ENCODE data around the gene HP1BP3. TPM values are rescaled to one million over a fixed set of nuclear protein-coding genes. Genes with fewer than 3 reads are reported as not detected.

HP1BP3 gene
- total RNA-seq, 3 donors from 2014 or later (not counting 1 experiment from before 2014, with no cell fraction given): 243 to 296 (median 274) TPM

DNA sequence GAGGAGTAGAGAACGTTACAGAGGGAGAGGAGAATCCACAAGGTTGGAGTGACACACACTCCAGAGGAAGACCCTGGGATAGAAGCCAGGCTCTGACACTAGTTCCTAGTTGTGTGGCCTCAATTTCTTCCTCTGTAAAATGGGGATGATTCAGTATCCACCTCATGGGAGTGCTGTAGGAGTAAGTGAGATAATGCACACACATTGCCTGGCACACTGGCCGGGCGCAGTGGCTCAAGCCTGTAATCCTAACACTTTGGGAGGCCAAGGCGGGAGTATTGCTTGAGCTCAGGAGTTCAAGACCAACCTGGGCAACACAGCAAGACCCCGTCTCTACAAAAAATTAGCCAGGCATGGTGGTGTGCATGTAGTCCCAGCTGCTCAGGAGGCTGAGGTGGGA lies 78.2 kb downstream of the HP1BP3 start:
- H3K4me1 ChIP-seq (ENCODE audit: control insufficient read depth, insufficient read depth, low read length): no peaks in the 10 kb centered on the region
- Mint-ChIP-seq H3K36me3 (no peaks in the 10 kb centered on the region), H3K9me3 (no peaks in the 10 kb centered on the region), H3K4me1 (no peaks in the 10 kb centered on the region), H3K27me3 (ENCODE audit: low read depth in 2 of 2) (no peaks in the 10 kb centered on the region), H3K27ac (no peak overlapping the region), H3K4me3 (no peak overlapping the region)
- H3K9me3 ChIP-seq (ENCODE audit: control insufficient read depth, insufficient read depth, low read length): no peaks in the 10 kb centered on the region
- no peaks in the 10 kb centered on the region for H3K27me3 ChIP-seq (ENCODE audit: control insufficient read depth, insufficient read depth, low read length)
- DNase-seq (no peak), ATAC-seq (no peak)
- no peaks in the 10 kb centered on the region for H3K36me3 ChIP-seq (ENCODE audit: control insufficient read depth, insufficient read depth, low read length)
- intact Hi-C loops (cut with micrococcal nuclease): no loop called here
- no peak overlapping the region for H3K4me3 ChIP-seq (ENCODE audit: low read length)
- 80% methylated on average over 5 of the region's 5 CpGs for WGBS (ENCODE audit: insufficient coverage)
- TF ChIP-seq, protein P1, sequence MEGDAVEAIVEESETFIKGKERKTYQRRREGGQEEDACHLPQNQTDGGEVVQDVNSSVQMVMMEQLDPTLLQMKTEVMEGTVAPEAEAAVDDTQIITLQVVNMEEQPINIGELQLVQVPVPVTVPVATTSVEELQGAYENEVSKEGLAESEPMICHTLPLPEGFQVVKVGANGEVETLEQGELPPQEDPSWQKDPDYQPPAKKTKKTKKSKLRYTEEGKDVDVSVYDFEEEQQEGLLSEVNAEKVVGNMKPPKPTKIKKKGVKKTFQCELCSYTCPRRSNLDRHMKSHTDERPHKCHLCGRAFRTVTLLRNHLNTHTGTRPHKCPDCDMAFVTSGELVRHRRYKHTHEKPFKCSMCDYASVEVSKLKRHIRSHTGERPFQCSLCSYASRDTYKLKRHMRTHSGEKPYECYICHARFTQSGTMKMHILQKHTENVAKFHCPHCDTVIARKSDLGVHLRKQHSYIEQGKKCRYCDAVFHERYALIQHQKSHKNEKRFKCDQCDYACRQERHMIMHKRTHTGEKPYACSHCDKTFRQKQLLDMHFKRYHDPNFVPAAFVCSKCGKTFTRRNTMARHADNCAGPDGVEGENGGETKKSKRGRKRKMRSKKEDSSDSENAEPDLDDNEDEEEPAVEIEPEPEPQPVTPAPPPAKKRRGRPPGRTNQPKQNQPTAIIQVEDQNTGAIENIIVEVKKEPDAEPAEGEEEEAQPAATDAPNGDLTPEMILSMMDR (IDR thresholded peaks at IDR 0.05): no peak
- no peak overlapping the region for H3K27ac ChIP-seq (ENCODE audit: low read length)

DNA sequence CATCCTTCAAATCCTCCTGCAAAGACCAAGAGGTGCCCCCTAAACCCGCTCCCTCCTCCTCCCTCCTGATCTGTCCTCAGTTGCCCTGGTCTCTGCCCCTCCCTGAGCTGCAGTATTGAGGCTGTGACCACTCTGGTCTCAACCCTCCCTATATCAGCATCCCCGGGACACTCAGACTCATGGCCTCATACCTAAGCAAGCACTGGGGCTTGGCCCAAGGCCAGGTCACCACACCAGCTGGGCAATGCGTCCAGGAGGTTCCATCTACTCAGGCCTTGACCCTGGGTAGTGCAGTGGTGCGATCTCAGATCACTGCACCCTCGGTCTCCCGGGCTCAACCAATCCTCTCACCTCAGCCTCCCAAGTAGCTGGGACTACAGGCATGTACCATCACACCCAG lies 79.0 kb downstream of the HP1BP3 start:
- peaks cover 0 to 2% of the 10 kb centered on the region in 2 donors for H3K27me3 Mint-ChIP-seq (ENCODE audit: low read depth in 2 of 2)
- Histone ChIP-seq H3K36me3 (ENCODE audit: control insufficient read depth, insufficient read depth, low read length) (no peaks in the 10 kb centered on the region), H3K9me3 (ENCODE audit: control insufficient read depth, insufficient read depth, low read length) (no peaks in the 10 kb centered on the region), H3K4me3 (ENCODE audit: low read length) (no peak overlapping the region), H3K27me3 (ENCODE audit: control insufficient read depth, insufficient read depth, low read length) (no peaks in the 10 kb centered on the region), H3K27ac (ENCODE audit: low read length) (no peak overlapping the region), H3K4me1 (ENCODE audit: control insufficient read depth, insufficient read depth, low read length) (no peaks in the 10 kb centered on the region)
- no peak overlapping the region for H3K4me3 Mint-ChIP-seq
- H3K36me3 Mint-ChIP-seq: no peaks in the 10 kb centered on the region
- DNase-seq (no peak), ATAC-seq (no peak)
- 85% methylated on average over 6 of the region's 6 CpGs for WGBS (ENCODE audit: insufficient coverage)
- no peaks in the 10 kb centered on the region for H3K4me1 Mint-ChIP-seq
- no peaks in the 10 kb centered on the region for H3K9me3 Mint-ChIP-seq
- intact Hi-C loops (cut with micrococcal nuclease): no loop called here
- TF ChIP-seq, protein P1 (IDR thresholded peaks at IDR 0.05): no peak
- no peak overlapping the region for H3K27ac Mint-ChIP-seq

DNA sequence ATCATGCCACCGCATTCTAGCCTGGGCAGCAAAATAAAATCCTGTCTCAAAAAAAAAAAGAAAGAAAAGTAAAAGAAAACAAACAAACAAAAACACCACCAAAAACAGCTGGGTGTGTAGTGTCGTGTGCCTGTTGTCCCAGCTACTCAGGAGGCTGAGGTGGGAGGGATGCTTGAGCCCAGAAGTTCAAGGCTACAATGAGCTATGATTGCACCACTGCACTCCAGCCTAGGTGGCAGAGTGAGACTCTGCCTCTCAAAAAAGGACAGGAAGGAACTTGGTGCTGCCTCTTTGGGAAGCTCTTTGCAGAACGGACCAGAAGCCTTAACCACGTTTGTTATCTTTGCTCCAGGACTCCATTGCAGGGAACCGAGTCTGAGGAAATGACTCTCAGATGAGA lies 80.3 kb downstream of the HP1BP3 start:
- Histone ChIP-seq H3K4me1 (ENCODE audit: control insufficient read depth, insufficient read depth, low read length) (no peaks in the 10 kb centered on the region), H3K27ac (ENCODE audit: low read length) (no peak overlapping the region), H3K36me3 (ENCODE audit: control insufficient read depth, insufficient read depth, low read length) (no peaks in the 10 kb centered on the region), H3K9me3 (ENCODE audit: control insufficient read depth, insufficient read depth, low read length) (no peaks in the 10 kb centered on the region), H3K27me3 (ENCODE audit: control insufficient read depth, insufficient read depth, low read length) (no peaks in the 10 kb centered on the region), H3K4me3 (ENCODE audit: low read length) (no peak overlapping the region)
- Mint-ChIP-seq H3K9me3 (no peaks in the 10 kb centered on the region), H3K4me3 (no peak overlapping the region), H3K36me3 (no peaks in the 10 kb centered on the region), H3K27me3 (ENCODE audit: low read depth in 2 of 2) (peaks cover 0 to 3% of the 10 kb centered on the region in 2 donors), H3K27ac (no peak overlapping the region), H3K4me1 (no peaks in the 10 kb centered on the region)
- ATAC-seq: no peak
- intact Hi-C loops (cut with micrococcal nuclease): no loop called here
- TF ChIP-seq, protein P1 (IDR thresholded peaks at IDR 0.05): no peak
- no peak for DNase-seq
- 26% methylated on average over 4 of the region's 5 CpGs for whole genome bisulfite sequencing (ENCODE audit: insufficient coverage)

DNA sequence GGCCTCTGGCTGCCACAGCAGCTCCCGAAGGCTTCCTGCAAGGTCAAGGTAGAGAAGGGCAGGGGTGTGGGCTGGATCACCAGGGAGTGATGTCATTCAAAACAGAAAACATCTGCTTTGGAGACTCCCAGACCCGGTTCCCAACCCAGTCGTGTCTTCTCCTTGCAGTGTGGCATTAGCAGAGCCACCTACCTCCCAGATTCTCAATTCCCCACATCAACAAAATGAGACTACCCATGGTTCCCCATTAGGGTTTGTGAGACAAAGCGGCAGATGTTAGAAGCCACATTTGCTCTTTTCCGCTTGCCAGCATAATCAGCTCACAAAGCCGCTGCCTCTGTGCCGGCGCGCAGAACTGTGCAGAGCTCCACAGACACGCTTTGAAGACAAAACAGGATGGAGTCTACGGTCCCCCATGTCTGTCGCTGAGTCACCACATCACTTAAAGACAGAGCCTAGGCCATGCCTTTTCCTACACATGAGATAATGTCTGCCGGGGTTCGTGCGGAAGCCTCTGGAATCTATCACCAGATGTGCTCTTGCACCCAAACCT lies 81.8 kb downstream of the HP1BP3 start:
- DNase-seq (no peak), ATAC-seq (no peak)
- Histone ChIP-seq H3K9me3 (ENCODE audit: control insufficient read depth, insufficient read depth, low read length) (no peaks in the 10 kb centered on the region), H3K4me3 (ENCODE audit: low read length) (no peak overlapping the region), H3K4me1 (ENCODE audit: control insufficient read depth, insufficient read depth, low read length) (no peaks in the 10 kb centered on the region), H3K27me3 (ENCODE audit: control insufficient read depth, insufficient read depth, low read length) (no peaks in the 10 kb centered on the region), H3K27ac (ENCODE audit: low read length) (no peak overlapping the region), H3K36me3 (ENCODE audit: control insufficient read depth, insufficient read depth, low read length) (no peaks in the 10 kb centered on the region)
- intact Hi-C loops (cut with micrococcal nuclease): no loop called here
- Mint-ChIP-seq H3K9me3 (no peaks in the 10 kb centered on the region), H3K4me3 (no peak overlapping the region), H3K27ac (no peak overlapping the region), H3K36me3 (no peaks in the 10 kb centered on the region), H3K4me1 (no peaks in the 10 kb centered on the region), H3K27me3 (ENCODE audit: low read depth in 2 of 2) (peaks cover 0 to 3% of the 10 kb centered on the region in 2 donors)
- WGBS (ENCODE audit: insufficient coverage): 90% methylated on average over 15 of the region's 15 CpGs
- TF ChIP-seq, protein P1 (IDR thresholded peaks at IDR 0.05): no peak

All from natural killer cell (primary cell).